GM23248 (cell line): ENCODE results near the gene ICE2. TPM values are rescaled to one million over a fixed set of nuclear protein-coding genes. Genes with fewer than 3 reads are reported as not detected.
A peak's percentile ranks its signal among the peaks of the same experiment; 100 is the strongest.

ENCODE experiments used
- DNase-seq: peaks from one replicate; pipeline ENCODE4 v3.0.0-alpha.2; 2015
- H2AFZ ChIP-seq: fragments of 200-600 bp; sonication (generic); 2 replicates; pipeline ENCODE4 v1.6.1; 2016; ENCODE audit warnings: antibody characterized with exemption
- H3F3A ChIP-seq: fragments of 200-600 bp; sonication (generic); 2 replicates; pipeline ENCODE4 v1.6.1; 2016; ENCODE audit warnings: mild to moderate bottlenecking, antibody characterized with exemption, mixed run types; ENCODE audit not compliant: insufficient read depth
- H3K27ac ChIP-seq: fragments of 200-600 bp; sonication (generic); 2 replicates; pipeline ENCODE4 v1.5.1; 2016; ENCODE audit warnings: mild to moderate bottlenecking
- H3K27me3 ChIP-seq: fragments of 200-600 bp; sonication (generic); replicated peaks from 2 replicates; pipeline ENCODE4 v1.6.1; 2016; ENCODE audit warnings: mild to moderate bottlenecking; ENCODE audit not compliant: insufficient read depth
- H3K36me3 ChIP-seq: fragments of 200-600 bp; sonication (generic); 2 replicates; pipeline ENCODE4 v1.6.1; 2016; ENCODE audit warnings: low read depth, mild to moderate bottlenecking
- H3K4me1 ChIP-seq: fragments of 200-600 bp; sonication (generic); 2 replicates; pipeline ENCODE4 v1.6.1; 2016; ENCODE audit warnings: mild to moderate bottlenecking; ENCODE audit not compliant: insufficient read depth
- H3K4me2 ChIP-seq: fragments of 200-600 bp; sonication (generic); one replicate; pipeline ENCODE4 v1.6.1; 2016; ENCODE audit warnings: mild to moderate bottlenecking; ENCODE audit not compliant: unreplicated experiment
- H3K4me3 ChIP-seq: fragments of 200-600 bp; sonication (generic); 2 replicates; pipeline ENCODE4 v1.5.1; 2016; ENCODE audit warnings: mild to moderate bottlenecking
- H3K79me2 ChIP-seq: fragments of 200-600 bp; sonication (generic); 2 replicates; pipeline ENCODE4 v1.6.1; 2016; ENCODE audit warnings: mild to moderate bottlenecking; ENCODE audit not compliant: insufficient read depth
- H3K9ac ChIP-seq: fragments of 200-600 bp; sonication (generic); 2 replicates; pipeline ENCODE4 v1.6.1; 2016; ENCODE audit warnings: mild to moderate bottlenecking
- H3K9me2 ChIP-seq: fragments of 200-600 bp; sonication (generic); 2 replicates; pipeline ENCODE4 v1.6.1; 2016; ENCODE audit warnings: mixed run types, mild to moderate bottlenecking, moderate library complexity; ENCODE audit not compliant: insufficient read depth
- H3K9me3 ChIP-seq: fragments of 200-600 bp; sonication (generic); one replicate; pipeline ENCODE4 v1.6.1; 2017; ENCODE audit warnings: low read depth
- H4K20me1 ChIP-seq: fragments of 200-600 bp; sonication (generic); 2 replicates; pipeline ENCODE4 v1.6.0; 2016; ENCODE audit not compliant: insufficient read depth
- EZH2 ChIP-seq: fragments of 200-600 bp; sonication (generic); IDR thresholded peaks from 2 replicates; pipeline ENCODE4 v1.6.1; 2018; ENCODE audit warnings: antibody characterized with exemption, mild to moderate bottlenecking; ENCODE audit not compliant: insufficient read depth, poor library complexity, severe bottlenecking
- EZH2phosphoT487 ChIP-seq: fragments of 200-600 bp; sonication (generic); IDR thresholded peaks from 2 replicates; pipeline ENCODE4 v1.6.1; 2018; ENCODE audit warnings: antibody characterized with exemption, moderate library complexity, mild to moderate bottlenecking, low read depth; ENCODE audit not compliant: insufficient read depth
- WGBS, 2 experiments: methylation state at CpG; one replicate each; pipeline ENCODE4 v1.1.6; 2015 to 2017; ENCODE audit warnings: low lambda C conversion rate in 2 of 2, low coverage in 1 of 2; ENCODE audit errors: missing lambda C conversion rate in 2 of 2; 5-methylcytosine and 5-hydroxymethylcytosine counted together
- in situ Hi-C: fragments of 300-500 bp; cut with MboI; formaldehyde crosslinking; loops from 2 replicates; pipeline ENCODE4 v1.15.0; 2020
- polyA plus RNA-seq: library from polyadenylated mRNA; unstranded; fragments of >200 nt; fragmentation: Nextera tagmentation; extraction: Ambion mirVana; gene quantifications from 2 replicates; pipeline ENCODE4 v1.2.1, GENCODE V29; 2016
- small RNA-seq: library from RNA; depleted of rRNA; stranded (forward); fragments of <200 nt; gene quantifications from one replicate; pipeline ENCODE3, GENCODE V24; 2014; ENCODE audit warnings: low read depth, low replicate concordance
- total RNA-seq: library from RNA; depleted of rRNA; stranded (reverse); fragments of >200 nt; shearing (Covaris generic); gene quantifications from 2 replicates; pipeline ENCODE4 v1.2.3, GENCODE V29; 2014; rRNA removed

ICE2 gene
- total and polyA plus RNA-seq, 2 experiments from 2014 or later, result 21.6 to 25.5 TPM

- no peaks in the 10 kb centered on the region for H3K27me3 ChIP-seq
- 0 to 4% methylated on average over 1 of the region's 1 CpG for WGBS, 2 experiments
- H3K9me2 ChIP-seq, result no peaks in the 10 kb centered on the region
- H3K4me1 ChIP-seq, result peaks cover 72% of the 10 kb centered on the region
- H3K79me2 ChIP-seq, result peaks cover 65% of the 10 kb centered on the region
- H3K27ac ChIP-seq, result peak overlapping the region; percentile 100
- no peak overlapping the region for H2AFZ ChIP-seq
- peak overlapping the region; percentile 79 for H3K4me2 ChIP-seq
- H3F3A ChIP-seq, result peaks cover 71% of the 10 kb centered on the region
- H3K9ac ChIP-seq, result peak overlapping the region; percentile 99
- no peak for DNase-seq
- no peaks in the 10 kb centered on the region for H3K9me3 ChIP-seq
- peaks cover 56% of the 10 kb centered on the region for H3K36me3 ChIP-seq
- TF ChIP-seq EZH2phosphoT487, result no peak
- no peak for TF ChIP-seq EZH2
- H3K4me3 ChIP-seq, result peak overlapping the region; percentile 38
- H4K20me1 ChIP-seq, result no peaks in the 10 kb centered on the region
- in situ Hi-C loops, result no loop called here
These were observed 108.1 kb downstream of the ICE2 start for GRCh38 chr15:60370869-60371136.

DNA sequence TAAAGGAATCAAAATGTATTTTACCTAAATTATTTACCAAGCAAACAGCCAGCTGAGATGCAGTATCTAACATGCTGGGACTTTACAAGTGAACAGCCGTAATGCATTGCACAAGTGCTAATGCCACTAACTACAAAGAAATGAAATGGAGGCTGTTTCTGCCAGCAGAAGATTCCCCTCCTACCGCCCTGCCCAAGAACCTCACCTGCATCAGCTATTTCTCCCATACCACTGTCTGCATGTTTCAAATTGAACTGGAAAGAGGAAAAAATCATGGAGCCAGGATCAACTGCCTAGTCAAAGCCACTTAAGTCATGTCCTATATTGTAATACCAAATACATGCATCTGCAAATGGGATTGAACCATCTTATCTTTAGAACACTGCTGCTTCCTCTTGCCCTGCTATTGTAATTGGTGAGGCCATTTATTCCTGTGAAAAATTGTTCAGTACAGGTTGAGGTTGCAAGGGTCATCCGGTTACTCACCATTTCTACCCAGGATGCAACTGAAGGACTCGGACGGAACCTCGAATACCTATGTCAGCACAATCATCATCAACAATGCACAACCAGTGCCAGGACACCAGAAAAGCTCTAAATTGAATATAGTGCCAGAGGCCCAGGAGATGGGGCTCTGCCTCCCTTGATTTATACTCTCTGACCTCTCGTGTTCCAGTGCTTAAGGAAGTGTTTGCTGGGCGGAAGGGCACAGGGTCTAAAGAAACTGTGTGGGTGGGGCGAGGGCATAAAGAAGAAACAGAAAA lies 108.7 kb downstream of the ICE2 start:
- H3K27ac ChIP-seq, result peak overlapping the region; percentile 100
- H3K79me2 ChIP-seq, result peaks cover 63% of the 10 kb centered on the region
- peaks cover 69% of the 10 kb centered on the region for H3F3A ChIP-seq
- H2AFZ ChIP-seq, result no peak overlapping the region
- H3K9me2 ChIP-seq, result no peaks in the 10 kb centered on the region
- no peaks in the 10 kb centered on the region for H3K9me3 ChIP-seq
- H4K20me1 ChIP-seq, result no peaks in the 10 kb centered on the region
- no peak for TF ChIP-seq EZH2phosphoT487
- no peak for TF ChIP-seq EZH2
- WGBS, 2 experiments, result 38 to 40% methylated on average over 9 of the region's 9 CpGs
- peak overlapping the region; percentile 99 for H3K9ac ChIP-seq
- peak; percentile 76 for DNase-seq
- in situ Hi-C loops, result no loop called here
- peak overlapping the region; percentile 79 for H3K4me2 ChIP-seq
- peaks cover 53% of the 10 kb centered on the region for H3K36me3 ChIP-seq
- peak overlapping the region; percentile 38 for H3K4me3 ChIP-seq
- peaks cover 71% of the 10 kb centered on the region for H3K4me1 ChIP-seq
- H3K27me3 ChIP-seq, result no peaks in the 10 kb centered on the region

GRCh38 chr15:60369696-60370095 lies 109.2 kb downstream of the ICE2 start:
- H3F3A ChIP-seq, result peaks cover 70% of the 10 kb centered on the region
- in situ Hi-C loops, result no loop called here
- no peaks in the 10 kb centered on the region for H3K27me3 ChIP-seq
- H3K36me3 ChIP-seq, result peaks cover 52% of the 10 kb centered on the region
- H4K20me1 ChIP-seq, result no peaks in the 10 kb centered on the region
- peaks cover 64% of the 10 kb centered on the region for H3K79me2 ChIP-seq
- H3K4me2 ChIP-seq, result peak overlapping the region; percentile 7
- peak overlapping the region; percentile 99 for H3K9ac ChIP-seq
- no peaks in the 10 kb centered on the region for H3K9me2 ChIP-seq
- 69 to 77% methylated on average over 5 of the region's 5 CpGs for WGBS, 2 experiments
- no peak for DNase-seq
- H2AFZ ChIP-seq, result no peak overlapping the region
- peaks cover 71% of the 10 kb centered on the region for H3K4me1 ChIP-seq
- peak overlapping the region; percentile 100 for H3K27ac ChIP-seq
- no peaks in the 10 kb centered on the region for H3K9me3 ChIP-seq
- TF ChIP-seq EZH2phosphoT487 (no peak), EZH2 (no peak)
- no peak overlapping the region for H3K4me3 ChIP-seq

Small RNA genes within 50 kb of the gene (small RNA-seq; reads per million reads assigned to genes)
- not detected for gene AC087385.3

Other genes with a start within 250 kb of the ICE2 start
- 4,470 and 4,692 TPM in 2 replicates for gene ANXA2, start 81.2 kb downstream of the ICE2 start, total RNA-seq
- gene ANXA2, start 81.2 kb downstream of the ICE2 start, polyA plus RNA-seq, result 6,052 and 6,251 TPM in 2 replicates